ENCODE measurements around the gene MPZL1.

Gene MPZL1

GRCh38 chr1:167687919-167688519, 33.8 kb upstream of the MPZL1 start:
- DNase-seq (ENCODE audit: extremely low read depth, insufficient read length), result no peak
- Histone ChIP-seq H3K36me3 (ENCODE audit: control insufficient read depth, insufficient read depth, low read length) (peaks cover 20% of the 10 kb centered on the region), H3K27me3 (replicated peaks; ENCODE audit: control insufficient read depth, insufficient read depth, low read length) (no peaks in the 10 kb centered on the region), H3K4me3 (replicated peaks; ENCODE audit: low read depth, low read length) (no peak overlapping the region)
- TF ChIP-seq, protein P1, sequence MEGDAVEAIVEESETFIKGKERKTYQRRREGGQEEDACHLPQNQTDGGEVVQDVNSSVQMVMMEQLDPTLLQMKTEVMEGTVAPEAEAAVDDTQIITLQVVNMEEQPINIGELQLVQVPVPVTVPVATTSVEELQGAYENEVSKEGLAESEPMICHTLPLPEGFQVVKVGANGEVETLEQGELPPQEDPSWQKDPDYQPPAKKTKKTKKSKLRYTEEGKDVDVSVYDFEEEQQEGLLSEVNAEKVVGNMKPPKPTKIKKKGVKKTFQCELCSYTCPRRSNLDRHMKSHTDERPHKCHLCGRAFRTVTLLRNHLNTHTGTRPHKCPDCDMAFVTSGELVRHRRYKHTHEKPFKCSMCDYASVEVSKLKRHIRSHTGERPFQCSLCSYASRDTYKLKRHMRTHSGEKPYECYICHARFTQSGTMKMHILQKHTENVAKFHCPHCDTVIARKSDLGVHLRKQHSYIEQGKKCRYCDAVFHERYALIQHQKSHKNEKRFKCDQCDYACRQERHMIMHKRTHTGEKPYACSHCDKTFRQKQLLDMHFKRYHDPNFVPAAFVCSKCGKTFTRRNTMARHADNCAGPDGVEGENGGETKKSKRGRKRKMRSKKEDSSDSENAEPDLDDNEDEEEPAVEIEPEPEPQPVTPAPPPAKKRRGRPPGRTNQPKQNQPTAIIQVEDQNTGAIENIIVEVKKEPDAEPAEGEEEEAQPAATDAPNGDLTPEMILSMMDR (IDR thresholded peaks at IDR 0.05; ENCODE audit: insufficient read depth, low read length, poor library complexity, severe bottlenecking), result peak; percentile 87

DNA sequence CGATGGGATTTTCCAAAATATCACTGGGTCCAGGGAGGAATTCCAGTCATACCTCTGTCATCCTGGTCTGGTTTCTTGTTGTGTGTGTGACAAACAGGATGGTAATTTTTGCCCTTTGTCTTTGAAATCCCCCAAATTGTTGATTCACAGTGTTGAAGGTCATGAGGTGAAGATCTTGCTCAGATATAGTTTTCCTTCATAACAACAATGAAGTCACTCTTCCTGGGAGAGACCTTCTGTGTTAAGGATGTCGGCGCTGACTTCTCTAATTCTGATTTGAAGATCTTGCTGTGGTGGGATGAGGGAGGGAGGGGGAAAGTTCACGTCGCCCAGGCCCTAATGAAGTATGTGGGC, 32.2 kb upstream of the MPZL1 start:
- Histone ChIP-seq H3K36me3 (ENCODE audit: control insufficient read depth, insufficient read depth, low read length) (peaks cover 35% of the 10 kb centered on the region), H3K4me3 (replicated peaks; ENCODE audit: low read depth, low read length) (no peak overlapping the region), H3K27me3 (replicated peaks; ENCODE audit: control insufficient read depth, insufficient read depth, low read length) (no peaks in the 10 kb centered on the region)
- TF ChIP-seq, protein P1 (IDR thresholded peaks at IDR 0.05; ENCODE audit: insufficient read depth, low read length, poor library complexity, severe bottlenecking), result no peak
- DNase-seq (ENCODE audit: extremely low read depth, insufficient read length), result no peak

DNA sequence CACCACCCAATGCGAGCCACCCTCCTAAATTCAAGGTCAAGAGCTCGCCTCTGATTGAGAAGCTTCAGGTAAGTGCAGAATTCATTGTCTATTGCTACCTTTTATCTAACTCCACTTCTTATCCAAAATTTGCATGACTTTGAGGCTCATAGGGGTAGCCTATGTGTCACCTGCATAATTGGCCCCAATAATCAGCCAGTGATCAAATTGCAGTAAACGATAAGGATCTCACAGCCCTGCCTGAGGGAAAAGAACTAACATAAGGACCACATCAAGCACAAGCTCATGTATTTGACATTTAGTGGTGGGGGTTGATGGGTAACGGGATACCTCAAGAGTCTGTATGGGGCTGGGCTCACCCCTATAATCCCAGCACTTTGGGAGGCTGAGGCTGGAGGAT, 31.7 kb upstream of the MPZL1 start:
- no peak overlapping the region for H3K4me3 ChIP-seq (replicated peaks; ENCODE audit: low read depth, low read length)
- no peaks in the 10 kb centered on the region for H3K27me3 ChIP-seq (replicated peaks; ENCODE audit: control insufficient read depth, insufficient read depth, low read length)
- TF ChIP-seq, protein P1 (IDR thresholded peaks at IDR 0.05; ENCODE audit: insufficient read depth, low read length, poor library complexity, severe bottlenecking), result no peak
- no peak for DNase-seq (ENCODE audit: extremely low read depth, insufficient read length)
- peaks cover 36% of the 10 kb centered on the region for H3K36me3 ChIP-seq (ENCODE audit: control insufficient read depth, insufficient read depth, low read length)

DNA sequence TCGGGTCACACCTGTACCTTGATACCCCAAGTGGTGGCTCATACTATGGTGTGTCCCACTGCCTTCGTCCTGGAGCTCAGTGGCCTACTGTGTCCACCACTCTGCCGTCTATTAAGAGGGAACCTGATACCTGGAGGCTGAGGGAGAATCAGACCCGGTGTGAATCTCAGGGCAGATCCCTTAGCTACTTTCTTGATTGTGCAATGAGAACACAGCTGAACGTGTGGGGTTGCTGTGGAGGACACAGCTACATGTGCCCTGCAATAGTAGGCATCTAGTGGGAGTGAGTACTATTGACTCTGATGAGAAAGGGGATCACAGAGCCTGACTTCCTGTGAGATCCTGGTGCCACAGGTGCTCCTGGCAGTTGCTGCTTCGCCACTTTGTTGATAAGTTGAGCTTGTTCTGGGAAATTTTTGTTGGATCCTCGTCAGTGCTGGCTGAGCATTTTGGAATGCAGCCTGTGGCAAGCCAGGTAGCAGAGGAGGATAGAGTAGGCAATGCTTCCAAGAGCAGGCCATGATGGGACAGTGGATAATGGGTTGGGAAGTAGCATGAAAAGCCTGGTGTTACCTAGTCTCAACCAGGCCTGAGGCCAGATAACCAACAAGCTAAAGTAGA, 28.2 kb upstream of the MPZL1 start:
- TF ChIP-seq, protein P1 (IDR thresholded peaks at IDR 0.05; ENCODE audit: insufficient read depth, low read length, poor library complexity, severe bottlenecking), result no peak
- no peak for DNase-seq (ENCODE audit: extremely low read depth, insufficient read length)
- H3K36me3 ChIP-seq (ENCODE audit: control insufficient read depth, insufficient read depth, low read length), result peaks cover 41% of the 10 kb centered on the region

GRCh38 chr1:167694691-167695090, 27.1 kb upstream of the MPZL1 start:
- Histone ChIP-seq H3K27me3 (replicated peaks; ENCODE audit: control insufficient read depth, insufficient read depth, low read length) (no peaks in the 10 kb centered on the region), H3K36me3 (ENCODE audit: control insufficient read depth, insufficient read depth, low read length) (peaks cover 44% of the 10 kb centered on the region), H3K4me3 (replicated peaks; ENCODE audit: low read depth, low read length) (no peak overlapping the region)
- TF ChIP-seq, protein P1 (IDR thresholded peaks at IDR 0.05; ENCODE audit: insufficient read depth, low read length, poor library complexity, severe bottlenecking), result no peak
- no peak for DNase-seq (ENCODE audit: extremely low read depth, insufficient read length)

More for the DNA sequence above, 28.2 kb upstream of the MPZL1 start:
- H3K4me3 ChIP-seq (replicated peaks; ENCODE audit: low read depth, low read length), result no peak overlapping the region
- H3K27me3 ChIP-seq (replicated peaks; ENCODE audit: control insufficient read depth, insufficient read depth, low read length), result no peaks in the 10 kb centered on the region

All from GM06990 (cell line).